Endothelial cell of umbilical vein (primary cell): ENCODE data around the gene INO80B. TPM values are rescaled to one million over a fixed set of nuclear protein-coding genes. Genes with fewer than 3 reads are reported as not detected.

Experiments used
- BruUV-seq: library from RNA; stranded (reverse); fragments of 400-500 nt; replicated peaks from 2 replicates; lab custom pipeline; 2021; lab: Mats Ljungman, UMichigan
- CTCF ChIA-PET: fragments of 300-600, 350-600 bp; sonication (Branson Sonifier 250); formaldehyde crosslinking; loops from one replicate; lab custom pipeline; 2021; ENCODE audit warnings: antibody characterized with exemption, inconsistent platforms; lab: Charles Lee
- POLR2A ChIA-PET: fragments of 300-600, 350-600 bp; sonication (Branson Sonifier 250); formaldehyde crosslinking; loops from one replicate; lab custom pipeline; 2021; ENCODE audit warnings: antibody characterized with exemption, inconsistent platforms; lab: Charles Lee
- DNase-seq: peaks from one replicate; pipeline ENCODE4 v3.0.0-alpha.2; 2011; ENCODE audit warnings: low read depth, low spot score
- FAIRE-seq: peaks from 2 replicates; lab custom pipeline; 2011; peaks lifted over from hg19 to GRCh38; lab: Jason Lieb, UNC
- H2AFZ ChIP-seq: 2 replicates; pipeline ENCODE4 v1.6.0; 2012; ENCODE audit warnings: low read depth, low read length, control low read depth, inconsistent platforms
- H3K27ac ChIP-seq: 2 replicates; pipeline ENCODE4 v1.5.1; 2011; ENCODE audit warnings: low read depth, mild to moderate bottlenecking, control low read depth, low read length, moderate library complexity; ENCODE audit not compliant: insufficient read depth
- H3K27me3 ChIP-seq, 2 experiments: 2 replicates each; pipeline versions ENCODE4 v1.6.0 to v1.6.1; 2011; ENCODE audit warnings: low read length in 2 of 2, mixed read lengths in 1 of 2; ENCODE audit not compliant: control insufficient read depth in 2 of 2, insufficient read depth in 2 of 2
- H3K36me3 ChIP-seq, 2 experiments: 2 replicates in 1 of 2; 3 replicates in 1 of 2; pipeline ENCODE4 v1.5.1; 2011; ENCODE audit warnings: low read length in 2 of 2, mild to moderate bottlenecking in 1 of 2, moderate library complexity in 1 of 2; ENCODE audit not compliant: control insufficient read depth in 2 of 2, insufficient read depth in 2 of 2; ENCODE audit errors: extremely low read depth in 1 of 2
- H3K4me1 ChIP-seq: 3 replicates; pipeline ENCODE4 v1.5.1; 2011; ENCODE audit warnings: mild to moderate bottlenecking, low read length; ENCODE audit not compliant: control insufficient read depth, insufficient read depth; ENCODE audit errors: extremely low read depth
- H3K4me2 ChIP-seq: 2 replicates; pipeline ENCODE4 v1.6.1; 2011; ENCODE audit warnings: low read length, control low read depth, mixed read lengths; ENCODE audit not compliant: insufficient read depth
- H3K4me3 ChIP-seq, 3 experiments: fragments of 200-600 bp in 1 of 3; sonication (generic), shearing (Covaris generic) in 1 of 3; replicated peaks in 1 of 3; 2 replicates each; pipeline ENCODE4 v1.5.1; 2011 to 2016; ENCODE audit warnings: control low read depth in 3 of 3, low read length in 3 of 3, mild to moderate bottlenecking in 2 of 3, inconsistent platforms in 1 of 3, low read depth in 1 of 3, moderate library complexity in 1 of 3; ENCODE audit not compliant: insufficient read depth in 1 of 3
- H3K79me2 ChIP-seq: 2 replicates; pipeline ENCODE4 v1.6.0; 2012; ENCODE audit warnings: low read length, inconsistent platforms; ENCODE audit not compliant: control insufficient read depth, insufficient read depth
- H3K9ac ChIP-seq: replicated peaks from 2 replicates; pipeline ENCODE3; 2011; ENCODE audit warnings: low read length, control low read depth; ENCODE audit not compliant: insufficient read depth; ENCODE audit errors: extremely low read depth
- H3K9me1 ChIP-seq: replicated peaks from 3 replicates; pipeline ENCODE4 v1.6.0; 2011; ENCODE audit warnings: mild to moderate bottlenecking, low read length; ENCODE audit not compliant: control insufficient read depth, insufficient read depth; ENCODE audit errors: extremely low read depth
- H3K9me3 ChIP-seq: replicated peaks from 2 replicates; pipeline ENCODE4 v1.5.1; 2012; ENCODE audit warnings: low read length, inconsistent platforms; ENCODE audit not compliant: control insufficient read depth, insufficient read depth
- H4K20me1 ChIP-seq: replicated peaks from 2 replicates; pipeline ENCODE3; 2011; ENCODE audit warnings: mild to moderate bottlenecking, low read length; ENCODE audit not compliant: control insufficient read depth, insufficient read depth; ENCODE audit errors: extremely low read depth
- CTCF ChIP-seq, 2 donors: IDR thresholded peaks; 1 replicate in 1 of 2; 2 replicates in 1 of 2; pipeline ENCODE4 v1.5.1; 2011; ENCODE audit warnings: low read length in 2 of 2, mild to moderate bottlenecking in 2 of 2, moderate library complexity in 2 of 2, control low read depth in 1 of 2, inconsistent platforms in 1 of 2, low read depth in 1 of 2; ENCODE audit not compliant: insufficient read depth in 1 of 2; ENCODE audit errors: extremely low read depth in 1 of 2
- EZH2 ChIP-seq: IDR thresholded peaks from 2 replicates; pipeline ENCODE4 v1.6.1; 2012; ENCODE audit warnings: borderline replicate concordance, low read depth, mild to moderate bottlenecking, moderate library complexity, low read length, inconsistent platforms; ENCODE audit not compliant: severe bottlenecking
- FOS ChIP-seq: IDR thresholded peaks from 2 replicates; pipeline ENCODE4 v1.6.1; 2011; ENCODE audit warnings: mild to moderate bottlenecking, low read length, moderate library complexity, borderline replicate concordance; ENCODE audit not compliant: insufficient read depth
- GATA2 ChIP-seq: IDR thresholded peaks from 2 replicates; pipeline ENCODE4 v1.7.0; 2011; ENCODE audit warnings: low read depth, mild to moderate bottlenecking, moderate library complexity, mixed read lengths, low read length; ENCODE audit not compliant: insufficient read length, insufficient read depth
- JUN ChIP-seq: IDR thresholded peaks from 2 replicates; pipeline ENCODE4 v1.6.1; 2011; ENCODE audit warnings: borderline replicate concordance, low read depth; ENCODE audit not compliant: insufficient read length, insufficient read depth
- MAX ChIP-seq: IDR thresholded peaks from 2 replicates; pipeline ENCODE4 v1.6.1; 2011; ENCODE audit not compliant: insufficient read depth, insufficient read length
- MYC ChIP-seq: IDR thresholded peaks from one replicate; pipeline ENCODE4 v1.6.1; 2011; ENCODE audit warnings: mild to moderate bottlenecking, low read depth, low read length
- POLR2AphosphoS5 ChIP-seq: IDR thresholded peaks from 2 replicates; pipeline ENCODE4 v1.6.1; 2012; ENCODE audit warnings: low read depth, mild to moderate bottlenecking, control low read depth, low read length, moderate library complexity; ENCODE audit not compliant: insufficient read depth
- dilution Hi-C: fragments of 300-500 bp; cut with MboI; formaldehyde crosslinking; loops from one replicate; pipeline ENCODE4 v1.15.0; 2019; ENCODE audit warnings: low sequenced_read_pairs; ENCODE audit not compliant: extremely low pct_ligation_motif_present
- intact Hi-C: fragments of 100-400 bp; cut with micrococcal nuclease; formaldehyde crosslinking; loops from one replicate; pipeline ENCODE4 v1.10.0; 2022
- polyA plus RNA-seq, 4 experiments: library from polyadenylated mRNA; depleted of rRNA in 3 of 4; stranded (reverse) in 3 of 4; unstranded in 1 of 4; fragments of >200 nt; gene quantifications; 2 replicates each; pipeline versions ENCODE4 v1.2.1 to v1.2.3, GENCODE V29; 2011 to 2012; ENCODE audit warnings: missing spikeins in 1 of 4
- total RNA-seq: library from RNA; stranded (reverse); gene quantifications from 2 replicates; pipeline ENCODE4 v1.2.3, GENCODE V29; 2021

Gene INO80B
- total and polyA plus RNA-seq, 2 donors (not counting 3 experiments of a cell fraction or from before 2014, with no cell fraction given): 15.1 to 24.2 TPM

- TF ChIP-seq MAX (no peak), JUN (no peak), GATA2 (no peak)
- H3K9me1 ChIP-seq: no peaks in the 10 kb centered on the region
- H3K36me3 ChIP-seq: no peaks in the 10 kb centered on the region
- H3K4me3 ChIP-seq: no peak overlapping the region
- ChIA-PET POLR2A (no interaction called here), CTCF (no interaction called here)
- peaks cover 32 to 42% of the 10 kb centered on the region in 2 experiments for H3K27me3 ChIP-seq
- H2AFZ ChIP-seq: no peak overlapping the region
- FAIRE-seq (no peak), DNase-seq (no peak)
- H3K9me3 ChIP-seq: no peaks in the 10 kb centered on the region
- H3K9ac ChIP-seq: no peak overlapping the region
- H3K27ac ChIP-seq: no peak overlapping the region
- H4K20me1 ChIP-seq: no peaks in the 10 kb centered on the region
- intact Hi-C loops: no loop called here
- no peak overlapping the region for H3K4me2 ChIP-seq
- no TSS peak for BruUV-seq
- dilution Hi-C loops: no loop called here
- peaks cover 14% of the 10 kb centered on the region for H3K4me1 ChIP-seq
- H3K79me2 ChIP-seq: no peaks in the 10 kb centered on the region
Measured at GRCh38 chr2:74417197-74417596, 37.7 kb upstream of the INO80B start.

GRCh38 chr2:74417763-74418162, 37.1 kb upstream of the INO80B start:
- H4K20me1 ChIP-seq: no peaks in the 10 kb centered on the region
- peaks cover 15% of the 10 kb centered on the region for H3K4me1 ChIP-seq
- no peak for DNase-seq
- POLR2A ChIA-PET: no interaction called here
- H3K9me3 ChIP-seq: no peaks in the 10 kb centered on the region
- no peaks in the 10 kb centered on the region for H3K79me2 ChIP-seq
- peaks cover 30 to 41% of the 10 kb centered on the region in 2 experiments for H3K27me3 ChIP-seq
- CTCF ChIA-PET: interaction anchor here (1.7 kb wide), 1 partner anchor 26 kb away, joined by 5 read pairs; no protein-coding TSS in a partner anchor
- TF ChIP-seq MYC (no peak), POLR2AphosphoS5 (no peak), GATA2 (no peak), FOS (no peak), CTCF (IDR thresholded peaks at IDR 0.05; ENCODE audit: extremely low read depth in 1 of 2, insufficient read depth in 1 of 2, low read depth in 1 of 2, low read length in 2 of 2) (no peak), MAX (no peak), EZH2 (no peak)
- no peak overlapping the region for H2AFZ ChIP-seq
- dilution Hi-C loops: no loop called here
- no peak overlapping the region for H3K27ac ChIP-seq
- H3K4me3 ChIP-seq: no peak overlapping the region
- H3K4me2 ChIP-seq: no peak overlapping the region
- H3K36me3 ChIP-seq: no peaks in the 10 kb centered on the region
- no peak overlapping the region for H3K9ac ChIP-seq
- intact Hi-C loops: no loop called here
- no peaks in the 10 kb centered on the region for H3K9me1 ChIP-seq
- no TSS peak for BruUV-seq
- no peak for FAIRE-seq
